ENCODE data around the gene ADCY6. TPM values are rescaled to one million over a fixed set of nuclear protein-coding genes. Genes with fewer than 3 reads are reported as not detected.

ADCY6 gene
- total and polyA plus RNA-seq, 4 donors = 4.3 to 30.5 (median 10.5) TPM

DNA sequence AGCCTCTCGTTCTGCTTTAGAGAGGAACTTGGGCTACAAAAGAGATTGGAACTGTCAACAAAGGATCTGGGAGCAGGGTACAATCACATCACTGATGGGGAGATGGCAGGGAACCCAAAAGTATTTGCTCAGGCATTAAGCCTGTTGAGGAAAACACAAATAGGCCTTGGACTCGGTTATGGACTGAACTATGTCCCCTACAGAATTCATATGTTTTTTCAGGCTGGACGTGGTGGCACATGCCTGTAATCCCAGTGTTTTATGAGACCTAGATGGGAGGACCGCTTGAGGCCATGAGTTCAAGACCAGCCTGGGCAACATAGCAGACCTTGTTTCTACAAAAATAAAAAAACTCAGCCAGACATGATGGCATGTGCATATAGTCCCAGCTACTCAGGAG lies 49.2 kb upstream of the ADCY6 start:
- peaks cover 20 to 68% (median 59%) of the 10 kb centered on the region in 4 donors for H3K36me3 ChIP-seq (ENCODE audit: control insufficient read depth in 4 of 4, insufficient read depth in 3 of 4, low read depth in 1 of 4, low read length in 3 of 4)
- no peaks in the 10 kb centered on the region for H3K27me3 ChIP-seq (ENCODE audit: control insufficient read depth in 4 of 4, insufficient read depth in 4 of 4, low read length in 3 of 4)
- WGBS = 92% methylated on average over 4 of the region's 4 CpGs
- H3K9ac ChIP-seq (ENCODE audit: low read depth in 1 of 2, low read length in 2 of 2) = no peak overlapping the region
- H3K4me1 ChIP-seq (ENCODE audit: control insufficient read depth in 4 of 4, insufficient read depth in 4 of 4, low read length in 3 of 4) = no peaks in the 10 kb centered on the region
- no peak for TF ChIP-seq RAD21 (IDR thresholded peaks at IDR 0.05)
- no peak for TF ChIP-seq FOXA2 (IDR thresholded peaks at IDR 0.05)
- TF ChIP-seq HNF4A (conservative IDR thresholded peaks at IDR 0.05) = no peak
- TF ChIP-seq, protein P1, sequence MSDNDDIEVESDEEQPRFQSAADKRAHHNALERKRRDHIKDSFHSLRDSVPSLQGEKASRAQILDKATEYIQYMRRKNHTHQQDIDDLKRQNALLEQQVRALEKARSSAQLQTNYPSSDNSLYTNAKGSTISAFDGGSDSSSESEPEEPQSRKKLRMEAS (IDR thresholded peaks at IDR 0.05) = no peak
- TF ChIP-seq EGR1 (IDR thresholded peaks at IDR 0.05; ENCODE audit: low read depth in 2 of 2) = no peak
- TF ChIP-seq JUND (IDR thresholded peaks at IDR 0.05) = no peak
- TF ChIP-seq, protein P2, sequence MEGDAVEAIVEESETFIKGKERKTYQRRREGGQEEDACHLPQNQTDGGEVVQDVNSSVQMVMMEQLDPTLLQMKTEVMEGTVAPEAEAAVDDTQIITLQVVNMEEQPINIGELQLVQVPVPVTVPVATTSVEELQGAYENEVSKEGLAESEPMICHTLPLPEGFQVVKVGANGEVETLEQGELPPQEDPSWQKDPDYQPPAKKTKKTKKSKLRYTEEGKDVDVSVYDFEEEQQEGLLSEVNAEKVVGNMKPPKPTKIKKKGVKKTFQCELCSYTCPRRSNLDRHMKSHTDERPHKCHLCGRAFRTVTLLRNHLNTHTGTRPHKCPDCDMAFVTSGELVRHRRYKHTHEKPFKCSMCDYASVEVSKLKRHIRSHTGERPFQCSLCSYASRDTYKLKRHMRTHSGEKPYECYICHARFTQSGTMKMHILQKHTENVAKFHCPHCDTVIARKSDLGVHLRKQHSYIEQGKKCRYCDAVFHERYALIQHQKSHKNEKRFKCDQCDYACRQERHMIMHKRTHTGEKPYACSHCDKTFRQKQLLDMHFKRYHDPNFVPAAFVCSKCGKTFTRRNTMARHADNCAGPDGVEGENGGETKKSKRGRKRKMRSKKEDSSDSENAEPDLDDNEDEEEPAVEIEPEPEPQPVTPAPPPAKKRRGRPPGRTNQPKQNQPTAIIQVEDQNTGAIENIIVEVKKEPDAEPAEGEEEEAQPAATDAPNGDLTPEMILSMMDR (IDR thresholded peaks at IDR 0.05; ENCODE audit: low read depth, low read length, missing input control) = no peak
- TF ChIP-seq FOXA1 (IDR thresholded peaks at IDR 0.05) = no peak
- TF ChIP-seq RXRA (IDR thresholded peaks at IDR 0.05) = no peak
- TF ChIP-seq GABPA (IDR thresholded peaks at IDR 0.05 in 1 of 2, conservative IDR thresholded peaks at IDR 0.05 in 1 of 2) = no peak
- TF ChIP-seq, protein P3, sequence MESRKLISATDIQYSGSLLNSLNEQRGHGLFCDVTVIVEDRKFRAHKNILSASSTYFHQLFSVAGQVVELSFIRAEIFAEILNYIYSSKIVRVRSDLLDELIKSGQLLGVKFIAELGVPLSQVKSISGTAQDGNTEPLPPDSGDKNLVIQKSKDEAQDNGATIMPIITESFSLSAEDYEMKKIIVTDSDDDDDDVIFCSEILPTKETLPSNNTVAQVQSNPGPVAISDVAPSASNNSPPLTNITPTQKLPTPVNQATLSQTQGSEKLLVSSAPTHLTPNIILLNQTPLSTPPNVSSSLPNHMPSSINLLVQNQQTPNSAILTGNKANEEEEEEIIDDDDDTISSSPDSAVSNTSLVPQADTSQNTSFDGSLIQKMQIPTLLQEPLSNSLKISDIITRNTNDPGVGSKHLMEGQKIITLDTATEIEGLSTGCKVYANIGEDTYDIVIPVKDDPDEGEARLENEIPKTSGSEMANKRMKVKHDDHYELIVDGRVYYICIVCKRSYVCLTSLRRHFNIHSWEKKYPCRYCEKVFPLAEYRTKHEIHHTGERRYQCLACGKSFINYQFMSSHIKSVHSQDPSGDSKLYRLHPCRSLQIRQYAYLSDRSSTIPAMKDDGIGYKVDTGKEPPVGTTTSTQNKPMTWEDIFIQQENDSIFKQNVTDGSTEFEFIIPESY (IDR thresholded peaks at IDR 0.05) = no peak
- no peak for TF ChIP-seq SP1 (IDR thresholded peaks at IDR 0.05)
- no peak for TF ChIP-seq NR2F2 (IDR thresholded peaks at IDR 0.05)
- TF ChIP-seq YY1 (IDR thresholded peaks at IDR 0.05) = no peak
- TF ChIP-seq, protein P4, sequence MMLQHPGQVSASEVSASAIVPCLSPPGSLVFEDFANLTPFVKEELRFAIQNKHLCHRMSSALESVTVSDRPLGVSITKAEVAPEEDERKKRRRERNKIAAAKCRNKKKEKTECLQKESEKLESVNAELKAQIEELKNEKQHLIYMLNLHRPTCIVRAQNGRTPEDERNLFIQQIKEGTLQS (IDR thresholded peaks at IDR 0.05) = no peak
- TF ChIP-seq, protein P5, sequence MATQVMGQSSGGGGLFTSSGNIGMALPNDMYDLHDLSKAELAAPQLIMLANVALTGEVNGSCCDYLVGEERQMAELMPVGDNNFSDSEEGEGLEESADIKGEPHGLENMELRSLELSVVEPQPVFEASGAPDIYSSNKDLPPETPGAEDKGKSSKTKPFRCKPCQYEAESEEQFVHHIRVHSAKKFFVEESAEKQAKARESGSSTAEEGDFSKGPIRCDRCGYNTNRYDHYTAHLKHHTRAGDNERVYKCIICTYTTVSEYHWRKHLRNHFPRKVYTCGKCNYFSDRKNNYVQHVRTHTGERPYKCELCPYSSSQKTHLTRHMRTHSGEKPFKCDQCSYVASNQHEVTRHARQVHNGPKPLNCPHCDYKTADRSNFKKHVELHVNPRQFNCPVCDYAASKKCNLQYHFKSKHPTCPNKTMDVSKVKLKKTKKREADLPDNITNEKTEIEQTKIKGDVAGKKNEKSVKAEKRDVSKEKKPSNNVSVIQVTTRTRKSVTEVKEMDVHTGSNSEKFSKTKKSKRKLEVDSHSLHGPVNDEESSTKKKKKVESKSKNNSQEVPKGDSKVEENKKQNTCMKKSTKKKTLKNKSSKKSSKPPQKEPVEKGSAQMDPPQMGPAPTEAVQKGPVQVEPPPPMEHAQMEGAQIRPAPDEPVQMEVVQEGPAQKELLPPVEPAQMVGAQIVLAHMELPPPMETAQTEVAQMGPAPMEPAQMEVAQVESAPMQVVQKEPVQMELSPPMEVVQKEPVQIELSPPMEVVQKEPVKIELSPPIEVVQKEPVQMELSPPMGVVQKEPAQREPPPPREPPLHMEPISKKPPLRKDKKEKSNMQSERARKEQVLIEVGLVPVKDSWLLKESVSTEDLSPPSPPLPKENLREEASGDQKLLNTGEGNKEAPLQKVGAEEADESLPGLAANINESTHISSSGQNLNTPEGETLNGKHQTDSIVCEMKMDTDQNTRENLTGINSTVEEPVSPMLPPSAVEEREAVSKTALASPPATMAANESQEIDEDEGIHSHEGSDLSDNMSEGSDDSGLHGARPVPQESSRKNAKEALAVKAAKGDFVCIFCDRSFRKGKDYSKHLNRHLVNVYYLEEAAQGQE (IDR thresholded peaks at IDR 0.05) = no peak
- TF ChIP-seq TAF1 (conservative IDR thresholded peaks at IDR 0.05) = no peak
- no peaks in the 10 kb centered on the region for H3K9me3 ChIP-seq (ENCODE audit: control insufficient read depth in 4 of 4, low read length in 3 of 4)
- H3K27ac ChIP-seq (ENCODE audit: low read depth in 1 of 2, low read length in 2 of 2) = no peak overlapping the region
- H3K4me3 ChIP-seq (ENCODE audit: low read depth in 1 of 3, low read length in 3 of 3) = no peak overlapping the region
- no peak for DNase-seq (ENCODE audit: low spot score)

All from liver (tissue), 9 donors.